ENCODE measurements around the gene SARDH. TPM values are rescaled to one million over a fixed set of nuclear protein-coding genes. Genes with fewer than 3 reads are reported as not detected.

SARDH gene
- total and polyA plus RNA-seq, 9 of the 15 experiments (the other 6 are each of a cell fraction or from before 2014, with no cell fraction given): 0.14 TPM; not detected in 8

DNA sequence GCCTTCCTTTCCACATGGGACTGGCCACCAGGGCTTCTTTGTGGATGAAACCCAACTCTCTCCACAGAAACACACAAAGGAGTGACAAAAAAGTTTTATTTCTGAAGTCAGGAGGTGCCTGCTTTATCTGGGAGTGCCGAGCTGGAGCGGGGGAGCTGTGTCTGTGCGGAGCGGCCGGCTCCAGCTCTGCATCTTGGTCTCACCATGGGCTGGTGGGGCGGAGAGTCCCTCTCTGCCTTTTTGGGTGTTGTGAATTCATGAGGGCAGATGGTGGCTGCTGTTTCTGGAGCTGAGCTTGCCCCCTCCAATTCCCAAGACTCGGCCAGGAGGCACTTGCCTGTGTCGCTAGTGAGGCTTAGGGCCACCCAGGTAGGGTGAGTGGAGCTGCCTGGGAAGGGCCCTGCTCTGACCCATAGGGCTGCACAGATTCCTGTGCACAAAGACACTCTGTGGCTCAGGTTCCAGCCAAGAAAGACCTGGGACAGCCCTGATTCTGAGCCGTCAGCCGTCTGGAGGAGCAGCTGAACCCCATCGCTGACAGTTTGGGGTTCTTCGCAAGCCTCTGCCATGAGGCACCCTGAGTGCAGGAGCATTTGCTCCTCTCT, 100.6 kb downstream of the SARDH start:
- Histone ChIP-seq H3K9me3 (replicated peaks; ENCODE audit: control insufficient read depth, insufficient read depth, low read depth, low read length) (no peaks in the 10 kb centered on the region), H3K4me2 (ENCODE audit: insufficient read depth, low read length) (no peak overlapping the region), H2AFZ (ENCODE audit: low read depth, low read length) (no peak overlapping the region), H3K9ac (ENCODE audit: insufficient read depth in 1 of 2, low read depth in 2 of 2, low read length in 2 of 2) (no peak overlapping the region), H3K27ac (ENCODE audit: extremely low read depth, low read depth, low read length) (no peak overlapping the region), H3K36me3 (ENCODE audit: control insufficient read depth, insufficient read depth, low read length) (no peaks in the 10 kb centered on the region), H4K20me1 (replicated peaks; ENCODE audit: control insufficient read depth, insufficient read depth, low read length) (peaks cover 16% of the 10 kb centered on the region), H3K4me1 (replicated peaks in 1 of 2; ENCODE audit: control insufficient read depth in 2 of 2, insufficient read depth in 2 of 2, low read length in 2 of 2) (peaks cover 0 to 8% of the 10 kb centered on the region in 2 experiments; a peak in 3 of 5 replicates), H3K9me1 (ENCODE audit: control insufficient read depth, insufficient read depth, low read length) (peaks cover 3% of the 10 kb centered on the region), H3K79me2 (ENCODE audit: control insufficient read depth, insufficient read depth, low read length) (no peaks in the 10 kb centered on the region), H3K27me3 (ENCODE audit: control insufficient read depth in 2 of 2, insufficient read depth in 2 of 2, low read length in 2 of 2) (peaks cover 3 to 81% of the 10 kb centered on the region in 2 experiments; a peak in 4 of 5 replicates), H3K4me3 (no peak overlapping the region)
- POLR2A ChIA-PET: interaction anchor here (0.5 kb wide), 1 partner anchor 56 kb away, joined by 3 read pairs; no protein-coding TSS in a partner anchor
- ATAC-seq: no peak; the same call in 2 of the 3 replicates
- no peak for DNase-seq (ENCODE audit: extremely low read depth in 1 of 4, low spot score in 3 of 4)
- intact Hi-C loops (cut with micrococcal nuclease): no loop called here
- in situ Hi-C loops (cut with MboI): no loop called here
- CTCF ChIA-PET (ENCODE audit: low intra/inter-chr PET ratio): no interaction called here
- BruUV-seq (replicated peaks): no TSS peak
- TF ChIP-seq AFF4 (CRISPR knock-in tag; IDR thresholded peaks at IDR 0.05) (no peak), SUPT5H (IDR thresholded peaks at IDR 0.05) (no peak), GTF2E2 (tag; IDR thresholded peaks at IDR 0.05) (no peak), NR1H2 (CRISPR knock-in tag; IDR thresholded peaks at IDR 0.05) (no peak), ZNF707 (CRISPR knock-in tag; conservative IDR thresholded peaks at IDR 0.05) (no peak), ARHGAP35 (IDR thresholded peaks at IDR 0.05; ENCODE audit: partially characterized antibody) (no peak), ZNF311 (CRISPR knock-in tag; IDR thresholded peaks at IDR 0.05) (no peak), IRF1 (CRISPR knock-in tag; IDR thresholded peaks at IDR 0.05; ENCODE audit: borderline replicate concordance) (no peak), NFIC (IDR thresholded peaks at IDR 0.05) (no peak), ARID3A (IDR thresholded peaks at IDR 0.05; ENCODE audit: borderline replicate concordance, low read depth, low read length) (no peak), LCOR (CRISPR knock-in tag; IDR thresholded peaks at IDR 0.05) (no peak)
- TF ChIP-seq, protein P1, sequence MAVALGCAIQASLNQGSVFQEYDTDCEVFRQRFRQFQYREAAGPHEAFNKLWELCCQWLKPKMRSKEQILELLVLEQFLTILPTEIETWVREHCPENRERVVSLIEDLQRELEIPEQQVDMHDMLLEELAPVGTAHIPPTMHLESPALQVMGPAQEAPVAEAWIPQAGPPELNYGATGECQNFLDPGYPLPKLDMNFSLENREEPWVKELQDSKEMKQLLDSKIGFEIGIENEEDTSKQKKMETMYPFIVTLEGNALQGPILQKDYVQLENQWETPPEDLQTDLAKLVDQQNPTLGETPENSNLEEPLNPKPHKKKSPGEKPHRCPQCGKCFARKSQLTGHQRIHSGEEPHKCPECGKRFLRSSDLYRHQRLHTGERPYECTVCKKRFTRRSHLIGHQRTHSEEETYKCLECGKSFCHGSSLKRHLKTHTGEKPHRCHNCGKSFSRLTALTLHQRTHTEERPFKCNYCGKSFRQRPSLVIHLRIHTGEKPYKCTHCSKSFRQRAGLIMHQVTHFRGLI (CRISPR knock-in tag; IDR thresholded peaks at IDR 0.05): no peak
- FAIRE-seq: no peak
- 0% methylated on average over 8 of the region's 12 CpGs for WGBS (ENCODE audit: insufficient coverage, low coverage, missing lambda C conversion rate)
